LNCAP (cell line): ENCODE data around the gene PPFIA4.

Source experiments
- TF ChIP-seq, protein P1 (sequence below): fragments of 450-650 bp; IDR thresholded peaks from 2 replicates; pipeline ENCODE4 v1.5.1; 2017; ENCODE audit warnings: mild to moderate bottlenecking

Gene PPFIA4

DNA sequence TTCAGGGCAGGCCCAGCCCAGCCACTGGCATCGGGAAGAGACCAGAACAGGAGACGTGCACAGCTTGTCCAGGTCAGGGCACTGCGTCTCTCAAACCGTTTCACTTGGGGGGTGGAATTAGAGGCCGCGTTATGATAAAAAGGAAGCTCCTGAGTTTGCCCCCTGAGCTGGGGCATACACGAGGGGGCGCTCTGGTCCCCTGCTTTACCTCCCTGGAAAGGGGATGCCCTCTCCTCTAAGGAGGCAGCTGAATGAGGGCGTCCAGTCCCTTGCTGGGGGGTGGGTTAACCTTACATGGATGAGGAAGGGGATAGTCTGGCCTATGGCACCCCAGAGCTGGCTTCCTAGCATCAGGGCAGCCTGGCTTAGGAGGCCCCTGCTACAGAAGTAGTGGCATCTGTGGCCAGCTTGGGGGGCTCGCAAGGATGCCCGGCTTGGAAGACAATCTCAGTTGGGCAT, 57.2 kb downstream of the PPFIA4 start:
- TF ChIP-seq, protein P1, sequence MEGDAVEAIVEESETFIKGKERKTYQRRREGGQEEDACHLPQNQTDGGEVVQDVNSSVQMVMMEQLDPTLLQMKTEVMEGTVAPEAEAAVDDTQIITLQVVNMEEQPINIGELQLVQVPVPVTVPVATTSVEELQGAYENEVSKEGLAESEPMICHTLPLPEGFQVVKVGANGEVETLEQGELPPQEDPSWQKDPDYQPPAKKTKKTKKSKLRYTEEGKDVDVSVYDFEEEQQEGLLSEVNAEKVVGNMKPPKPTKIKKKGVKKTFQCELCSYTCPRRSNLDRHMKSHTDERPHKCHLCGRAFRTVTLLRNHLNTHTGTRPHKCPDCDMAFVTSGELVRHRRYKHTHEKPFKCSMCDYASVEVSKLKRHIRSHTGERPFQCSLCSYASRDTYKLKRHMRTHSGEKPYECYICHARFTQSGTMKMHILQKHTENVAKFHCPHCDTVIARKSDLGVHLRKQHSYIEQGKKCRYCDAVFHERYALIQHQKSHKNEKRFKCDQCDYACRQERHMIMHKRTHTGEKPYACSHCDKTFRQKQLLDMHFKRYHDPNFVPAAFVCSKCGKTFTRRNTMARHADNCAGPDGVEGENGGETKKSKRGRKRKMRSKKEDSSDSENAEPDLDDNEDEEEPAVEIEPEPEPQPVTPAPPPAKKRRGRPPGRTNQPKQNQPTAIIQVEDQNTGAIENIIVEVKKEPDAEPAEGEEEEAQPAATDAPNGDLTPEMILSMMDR, result peak; percentile 36

DNA sequence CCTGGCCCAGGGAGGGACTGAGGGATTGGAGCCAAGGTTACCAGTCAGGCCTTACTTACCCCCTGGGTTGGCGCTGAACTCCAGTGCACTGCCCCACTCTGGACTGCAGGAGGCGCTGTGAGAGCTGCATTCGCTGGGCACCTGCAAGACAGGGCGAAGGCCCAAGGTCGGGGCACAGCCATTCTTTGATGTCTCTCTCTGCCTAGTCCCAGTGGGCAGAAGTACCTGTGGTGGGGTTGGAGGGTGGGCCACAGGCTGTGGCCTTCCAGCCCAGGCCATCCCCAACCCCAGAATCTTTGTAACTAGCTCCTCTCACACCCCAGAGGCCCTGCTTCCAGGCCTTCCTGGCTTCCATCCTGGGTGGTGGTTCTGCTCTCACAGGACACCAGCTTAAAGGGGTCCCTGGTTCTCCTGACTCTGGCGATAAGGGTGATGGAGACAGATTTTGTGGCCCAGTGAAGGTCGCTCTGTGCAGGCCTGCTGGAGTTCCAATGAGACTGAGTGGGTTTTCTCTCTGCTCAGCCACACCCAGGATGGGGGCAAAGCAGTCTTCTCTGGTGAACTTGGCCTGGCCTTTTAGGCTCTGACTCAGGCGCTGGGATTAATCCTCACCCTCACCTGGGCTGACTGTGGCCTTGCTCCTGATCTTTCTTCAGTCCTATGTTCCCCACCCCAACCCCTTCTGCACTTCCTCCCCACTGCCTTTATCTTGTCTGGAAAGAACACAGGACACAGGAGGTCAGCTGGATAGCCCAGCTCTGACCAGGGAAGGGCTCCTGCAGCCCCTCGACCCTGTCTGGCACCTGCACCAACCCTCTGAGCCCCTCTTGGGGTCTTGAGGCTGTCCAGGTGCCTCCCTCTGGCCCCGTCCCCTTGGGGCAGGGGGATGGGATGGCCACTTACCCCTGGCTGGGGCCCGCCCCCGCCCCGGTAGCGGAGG, 58.6 kb downstream of the PPFIA4 start:
- TF ChIP-seq, protein P1, result peak; percentile 66

DNA sequence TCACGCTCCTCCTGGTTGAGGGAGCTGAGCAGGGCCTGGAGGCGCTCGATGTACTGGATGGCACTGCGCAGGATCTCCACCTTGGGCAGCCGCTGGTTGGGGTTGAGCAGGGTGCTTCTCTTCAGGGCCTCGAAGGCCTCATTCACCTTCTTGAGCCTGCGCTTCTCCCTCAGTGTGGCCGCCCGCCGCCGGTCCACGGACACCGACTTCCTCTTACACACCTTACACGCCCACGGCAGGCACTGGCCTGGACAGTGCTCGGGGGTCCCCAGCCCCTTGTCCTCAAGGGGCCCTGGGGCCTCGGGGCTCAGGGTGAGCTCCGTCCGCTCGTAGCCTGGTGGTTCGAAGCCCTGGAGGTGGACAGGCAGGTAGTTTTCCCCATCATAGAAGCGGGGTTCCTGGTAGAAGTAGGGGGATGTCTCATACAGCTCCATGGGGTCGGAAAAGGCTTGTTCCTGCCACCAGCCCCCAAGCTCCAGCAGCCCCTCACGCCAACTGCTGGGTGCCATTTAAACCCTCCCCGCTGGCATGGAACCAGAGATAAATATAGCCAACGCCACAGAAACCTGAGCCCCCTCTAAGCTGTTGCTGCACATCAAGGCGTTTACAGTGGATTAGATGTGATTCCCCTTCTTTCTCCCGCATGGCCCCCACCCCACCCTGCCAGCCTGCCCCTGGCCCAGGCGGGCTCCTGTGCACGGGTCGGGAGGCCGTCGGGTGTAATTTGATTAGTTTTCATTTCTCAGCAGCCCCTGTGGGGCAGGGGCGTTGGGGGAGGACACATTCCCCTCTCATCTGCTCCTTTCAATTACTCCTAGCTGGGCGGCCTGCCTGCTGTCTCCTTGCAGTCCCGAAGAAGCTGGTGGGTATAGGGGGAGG, 59.5 kb downstream of the PPFIA4 start, which contains the start of gene MYOG:
MYOG (minus strand) TSS at position 485 of the 879 bp plus-strand sequence; CDS start at position 434, 51 bp downstream.
- TF ChIP-seq, protein P1, result no peak

DNA sequence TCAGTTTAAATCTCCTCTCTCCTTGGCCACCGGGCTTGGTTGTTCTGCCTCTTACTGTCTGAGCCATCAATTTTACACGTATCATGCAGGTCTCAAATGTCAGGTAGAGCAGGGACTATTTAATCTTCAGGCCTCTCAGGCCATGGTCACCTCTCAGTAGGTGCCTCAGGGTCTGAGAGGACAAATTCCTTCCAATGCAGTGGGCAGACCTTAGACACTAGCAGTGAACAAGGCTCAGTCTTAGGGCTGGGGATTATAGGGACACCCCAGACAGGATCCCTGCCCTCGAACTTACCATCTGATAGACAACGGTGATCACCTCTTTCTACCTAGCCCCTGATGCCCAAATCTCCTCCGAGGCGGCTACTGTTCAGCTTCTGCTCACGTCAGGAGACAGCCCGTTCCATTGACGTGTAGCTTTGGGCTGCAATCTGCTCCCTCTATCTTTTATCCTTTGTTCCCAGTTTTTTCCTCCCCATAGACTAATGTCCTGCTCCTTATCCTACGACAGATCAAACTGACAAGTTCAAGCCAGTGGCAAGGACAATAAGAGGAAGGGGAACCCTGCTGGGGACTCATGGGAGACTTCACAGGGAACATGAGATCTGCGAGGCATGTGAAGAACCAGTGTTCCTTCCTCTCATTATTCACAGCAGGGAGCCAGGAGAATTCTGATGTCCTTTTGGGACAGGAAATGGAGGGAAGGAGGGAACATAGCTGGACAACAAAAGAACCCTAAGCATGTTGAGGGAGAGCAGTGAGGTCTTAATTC, 60.9 kb downstream of the PPFIA4 start:
- TF ChIP-seq, protein P1, result no peak

DNA sequence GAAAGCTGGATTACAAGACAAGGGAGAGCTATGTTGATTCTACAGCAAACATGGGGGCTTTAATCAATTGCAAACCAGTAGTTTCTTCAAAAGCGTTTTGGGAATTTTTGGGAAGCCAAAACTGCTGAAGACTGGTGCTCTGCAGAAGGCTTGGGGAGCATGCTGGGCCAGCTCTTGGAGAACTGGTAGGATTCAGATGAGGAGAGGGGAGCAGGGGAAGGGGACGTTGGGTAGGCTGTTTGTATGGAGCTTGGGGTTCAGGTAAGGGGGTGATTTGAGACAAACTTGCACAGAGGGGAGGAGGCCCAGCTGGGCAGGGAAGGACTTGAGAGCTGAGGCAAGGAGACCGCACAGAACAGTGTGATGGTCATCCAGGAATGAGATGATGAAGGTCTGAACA, 62.1 kb downstream of the PPFIA4 start:
- TF ChIP-seq, protein P1, result no peak

DNA sequence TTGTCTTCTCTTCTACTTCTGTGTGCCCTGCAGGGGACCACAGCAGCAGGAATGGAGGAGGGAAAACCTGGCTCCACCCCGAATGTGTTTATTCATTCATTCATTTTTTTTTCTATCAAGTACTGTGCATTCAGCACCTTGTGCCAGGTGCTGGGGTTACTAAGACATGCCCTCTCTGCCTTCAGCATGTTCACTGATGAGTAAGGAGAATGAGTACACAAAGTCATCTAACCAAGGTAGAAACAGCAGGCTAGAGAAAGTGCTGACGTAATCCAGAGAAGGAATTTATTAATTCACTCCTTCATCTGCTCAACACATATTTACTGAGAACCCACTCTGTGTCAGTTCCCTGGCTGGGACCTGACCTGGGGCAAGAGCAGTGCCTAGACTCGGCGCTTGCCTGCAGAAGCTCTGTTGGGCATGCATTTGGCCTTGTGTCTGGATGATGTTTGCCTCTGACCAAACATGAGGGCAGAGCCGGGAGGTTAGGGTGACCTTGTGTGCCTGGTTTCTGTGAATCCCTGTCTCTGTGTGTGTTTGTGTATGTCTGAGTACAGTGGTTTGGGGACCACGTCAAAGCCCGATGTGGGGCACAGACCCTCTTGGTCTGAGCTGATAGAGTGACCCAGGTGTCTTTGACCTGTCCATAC, 62.8 kb downstream of the PPFIA4 start:
- TF ChIP-seq, protein P1, result no peak
